Measurements from ENCODE around the gene ZBTB37.
"Not testable (repeated sequence)": the region's sequence is repeated elsewhere in the genome, so short reads cannot be mapped to it uniquely, and the experiment has no call there.

The ZBTB37 gene

DNA sequence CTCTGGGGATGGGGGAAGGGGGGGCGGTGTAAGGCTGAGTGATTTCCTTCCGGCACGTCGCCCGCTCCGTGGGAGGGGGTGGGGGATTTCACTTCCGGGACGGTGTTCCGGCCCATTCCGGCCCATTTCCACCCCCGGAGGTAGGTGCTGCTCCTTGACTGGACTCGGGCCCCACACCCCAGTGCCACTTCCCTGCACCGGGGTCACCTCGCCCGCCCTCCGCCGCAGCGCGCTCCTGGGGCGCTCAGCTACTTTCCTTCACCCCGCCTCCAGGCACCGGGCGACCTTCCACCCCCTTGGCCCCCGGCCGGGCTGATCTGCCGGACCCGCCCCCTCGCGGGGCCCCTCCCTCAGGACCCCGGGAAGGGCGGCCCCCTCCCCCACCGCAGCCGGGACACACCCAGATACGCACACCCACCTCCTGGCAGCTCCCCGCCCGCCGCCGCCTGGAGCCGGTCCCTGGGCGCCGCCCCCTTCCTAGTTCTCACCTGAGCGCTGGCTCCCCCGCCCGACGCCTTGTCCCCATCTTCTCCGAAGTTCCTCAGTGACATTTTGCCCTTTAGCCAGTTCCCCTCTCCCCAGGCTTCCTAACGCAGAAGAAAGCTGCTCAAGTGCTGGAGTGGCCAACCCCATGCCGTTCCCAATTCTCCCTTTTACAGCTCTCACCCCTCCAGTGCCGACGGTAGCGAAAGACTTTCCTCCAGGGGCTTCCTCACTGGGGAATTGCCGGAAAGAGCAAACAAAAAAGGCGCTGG lies at the start of gene ZBTB37:
Gene ZBTB37 (plus strand): TSS at position 115 of the 755 bp plus-strand sequence. CDS start 1,846 bp downstream, outside the sequence.
- DNase-seq: no peak

DNA sequence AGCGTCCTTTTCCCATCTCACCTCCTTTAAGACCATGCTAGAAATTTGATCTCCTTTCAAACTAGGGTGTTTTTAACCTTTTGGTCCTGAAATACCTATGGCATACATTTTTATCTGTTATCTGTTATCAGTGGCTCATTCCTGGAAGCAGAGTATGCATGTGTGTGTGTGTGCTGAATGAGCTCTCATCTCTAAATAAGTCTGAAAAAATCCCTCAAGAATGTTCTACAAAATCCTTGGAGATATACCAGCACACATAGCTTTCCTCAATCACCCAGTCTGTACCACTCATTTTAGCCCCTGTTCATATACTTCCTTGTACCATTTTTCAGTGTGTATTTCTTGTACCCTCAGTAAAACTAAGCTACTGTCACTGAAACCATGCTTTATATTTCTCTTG lies 49.7 kb upstream of the ZBTB37 start:
- DNase-seq: no peak

- DNase-seq: no peak
Observed at GRCh38 chr1:173821680-173822079, 46.5 kb upstream of the ZBTB37 start.

GRCh38 chr1:173823781-173824314 lies 44.3 kb upstream of the ZBTB37 start:
- DNase-seq: no peak

DNA sequence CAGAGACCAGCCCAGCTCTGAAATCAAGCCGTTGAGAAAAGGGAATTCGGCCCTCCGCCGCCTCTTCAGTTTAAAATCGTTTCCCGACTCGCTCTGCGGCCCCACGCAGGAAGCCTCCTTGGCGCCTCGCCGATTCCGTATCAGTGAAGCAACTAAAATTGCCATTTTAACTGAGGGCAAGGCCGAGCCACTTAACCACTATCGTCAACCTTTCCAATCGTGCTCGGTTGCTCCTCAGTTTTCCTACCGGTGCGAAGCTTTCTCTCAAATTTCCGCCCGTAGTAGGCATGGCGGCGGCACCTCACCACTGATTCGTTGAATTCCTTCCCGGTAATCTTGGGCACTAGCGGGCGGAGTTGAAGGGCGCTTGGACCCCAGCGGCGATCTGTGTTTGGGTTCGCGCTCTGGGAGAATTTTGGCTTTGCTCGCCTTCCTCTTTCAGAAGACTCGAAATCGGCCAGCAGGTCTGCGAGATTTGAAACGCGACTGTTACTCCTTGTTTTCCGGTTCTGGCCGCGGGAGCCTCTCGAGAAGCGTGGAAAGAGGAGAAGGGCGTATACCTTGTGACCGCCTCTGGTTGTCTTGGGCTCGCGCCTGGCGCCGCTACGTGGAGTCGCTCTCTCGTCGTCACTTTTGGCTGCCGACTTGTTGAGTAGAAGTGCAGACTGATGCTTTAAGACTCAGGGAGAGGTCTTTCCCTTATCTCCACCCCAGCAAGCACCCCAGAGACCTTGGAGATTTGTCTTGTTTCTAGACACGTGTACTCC lies 43.7 kb upstream of the ZBTB37 start, which contains the start of the genes CENPL and DARS2:
Gene CENPL (minus strand): TSS at position 569 of the 767 bp plus-strand sequence. CDS start 13,584 bp downstream, outside the sequence.
Gene DARS2 (plus strand): TSS at position 359 of the 767 bp plus-strand sequence. CDS start 557 bp downstream, outside the sequence.
- DNase-seq: peak; percentile 88

- no peak for DNase-seq
Observed at GRCh38 chr1:173827611-173828010, 40.6 kb upstream of the ZBTB37 start.

DNA sequence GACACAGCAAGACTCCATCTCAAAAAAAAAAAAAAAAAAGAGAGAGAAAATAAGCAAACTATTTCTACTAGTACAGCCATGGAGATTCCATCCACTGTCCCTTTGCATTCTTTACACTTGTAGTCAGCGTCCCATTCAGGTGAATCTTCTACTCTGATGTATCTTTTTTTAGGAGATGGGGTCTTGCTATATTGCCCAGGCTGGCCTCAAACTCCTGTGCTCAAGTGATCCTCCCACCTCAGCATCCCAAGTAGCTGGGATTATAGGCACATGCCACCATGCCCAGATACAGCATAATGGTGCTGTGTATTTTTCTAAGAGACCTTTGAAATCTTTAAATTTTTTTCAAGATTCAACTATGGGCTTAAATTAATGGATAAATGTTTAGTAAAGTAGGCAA lies 35.4 kb upstream of the ZBTB37 start:
- DNase-seq: no peak

- DNase-seq: no peak
Observed at GRCh38 chr1:173852105-173852504, 16.1 kb upstream of the ZBTB37 start.

DNA sequence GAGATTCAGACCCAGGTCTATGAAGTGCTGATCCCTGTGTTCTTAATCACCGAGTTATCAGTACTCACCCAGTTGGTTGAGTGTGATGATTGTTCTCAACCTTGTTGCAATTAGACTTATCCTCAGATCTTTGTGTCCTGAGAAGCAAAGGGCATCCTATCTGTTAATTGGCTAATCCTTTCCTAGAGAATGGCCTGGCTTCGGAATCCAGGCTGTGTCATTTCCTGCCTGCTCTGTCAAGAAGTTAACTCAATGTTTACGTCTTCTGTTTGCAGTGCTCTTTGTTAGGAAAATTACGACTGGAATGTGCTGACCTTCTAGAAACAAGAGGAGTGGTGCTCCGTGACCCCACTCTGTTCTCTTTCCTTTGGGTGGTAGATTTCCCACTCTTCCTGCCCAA lies 15.1 kb upstream of the ZBTB37 start:
- DNase-seq: no peak

DNA sequence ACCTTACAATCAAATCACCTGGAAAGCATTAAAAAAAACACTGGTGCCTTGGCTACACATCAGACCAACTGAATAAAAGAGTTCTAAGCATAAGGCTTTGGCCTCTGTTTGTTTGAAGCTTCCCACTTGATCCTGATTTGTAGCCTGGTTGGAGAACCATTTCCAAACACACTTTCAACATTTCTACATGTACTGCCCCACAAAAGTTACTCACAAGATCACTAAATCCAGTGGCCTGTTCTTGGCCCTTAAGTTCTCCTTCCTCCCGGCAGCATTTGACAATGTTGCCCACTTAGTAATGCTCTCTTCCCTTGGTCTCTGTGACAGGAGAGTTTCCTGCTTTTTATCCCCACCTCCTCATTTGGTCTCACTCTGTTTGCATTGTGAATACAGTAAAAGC lies 12.2 kb upstream of the ZBTB37 start:
- DNase-seq: no peak

DNA sequence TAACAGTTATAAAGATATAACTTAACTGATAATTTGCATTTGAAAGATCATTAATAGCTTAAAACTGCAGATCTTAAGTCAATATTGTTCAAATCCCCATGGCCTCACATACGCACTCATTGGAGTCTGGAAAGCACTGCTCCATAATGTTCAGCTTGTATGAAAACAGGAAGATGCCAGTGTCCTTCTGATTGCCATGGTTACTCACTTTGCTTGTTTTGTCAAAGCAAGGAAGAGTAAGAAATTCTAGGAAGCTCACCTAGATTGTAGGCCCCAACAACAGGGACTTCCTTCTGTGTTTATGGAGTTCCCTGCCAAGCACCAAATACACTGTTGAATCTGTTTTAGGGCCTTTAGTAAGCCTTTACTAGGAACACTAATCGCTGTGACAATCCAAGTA lies 11.3 kb upstream of the ZBTB37 start:
- DNase-seq: no peak

- DNase-seq: no peak
Observed at GRCh38 chr1:173857363-173857917, 10.7 kb upstream of the ZBTB37 start.

- DNase-seq: not testable (repeated sequence)
Observed at GRCh38 chr1:173859547-173859946, 8.6 kb upstream of the ZBTB37 start.

GRCh38 chr1:173860065-173860464 lies 8.1 kb upstream of the ZBTB37 start:
- DNase-seq: no peak

GRCh38 chr1:173861731-173862145 lies 6.4 kb upstream of the ZBTB37 start:
- DNase-seq: no peak

DNA sequence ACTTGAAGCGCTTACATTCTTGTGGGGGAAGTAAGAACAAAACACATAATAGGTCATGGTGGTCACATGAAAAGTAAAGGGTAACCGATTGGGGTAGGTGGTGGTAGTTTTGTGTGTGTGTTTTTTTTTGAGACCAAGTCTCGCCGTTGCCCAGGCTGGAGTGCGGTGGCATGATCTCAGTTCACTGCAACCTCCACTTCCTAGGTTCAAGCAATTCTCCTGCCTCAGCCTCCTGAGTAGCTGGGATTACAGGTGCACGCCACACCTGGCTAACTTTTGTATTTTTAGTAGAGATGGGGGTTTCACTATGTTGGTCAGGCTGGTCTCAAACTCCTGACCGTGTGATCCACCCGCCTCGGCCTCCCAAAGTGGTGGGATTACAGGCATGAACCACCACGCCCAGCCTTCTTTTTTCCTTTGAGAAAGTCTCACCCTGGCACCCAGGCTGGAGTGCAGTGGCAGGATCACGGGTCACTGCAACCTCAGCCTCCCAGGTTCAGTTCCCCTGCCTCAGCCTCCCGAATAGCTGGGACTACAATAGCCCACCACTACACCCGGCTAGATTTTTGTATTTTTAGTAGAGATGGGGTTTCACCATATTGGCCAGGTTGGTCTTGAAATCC lies 5.9 kb upstream of the ZBTB37 start:
- not testable (repeated sequence) for DNase-seq

- DNase-seq: no peak
Observed at GRCh38 chr1:173862769-173863223, 5.4 kb upstream of the ZBTB37 start.

DNA sequence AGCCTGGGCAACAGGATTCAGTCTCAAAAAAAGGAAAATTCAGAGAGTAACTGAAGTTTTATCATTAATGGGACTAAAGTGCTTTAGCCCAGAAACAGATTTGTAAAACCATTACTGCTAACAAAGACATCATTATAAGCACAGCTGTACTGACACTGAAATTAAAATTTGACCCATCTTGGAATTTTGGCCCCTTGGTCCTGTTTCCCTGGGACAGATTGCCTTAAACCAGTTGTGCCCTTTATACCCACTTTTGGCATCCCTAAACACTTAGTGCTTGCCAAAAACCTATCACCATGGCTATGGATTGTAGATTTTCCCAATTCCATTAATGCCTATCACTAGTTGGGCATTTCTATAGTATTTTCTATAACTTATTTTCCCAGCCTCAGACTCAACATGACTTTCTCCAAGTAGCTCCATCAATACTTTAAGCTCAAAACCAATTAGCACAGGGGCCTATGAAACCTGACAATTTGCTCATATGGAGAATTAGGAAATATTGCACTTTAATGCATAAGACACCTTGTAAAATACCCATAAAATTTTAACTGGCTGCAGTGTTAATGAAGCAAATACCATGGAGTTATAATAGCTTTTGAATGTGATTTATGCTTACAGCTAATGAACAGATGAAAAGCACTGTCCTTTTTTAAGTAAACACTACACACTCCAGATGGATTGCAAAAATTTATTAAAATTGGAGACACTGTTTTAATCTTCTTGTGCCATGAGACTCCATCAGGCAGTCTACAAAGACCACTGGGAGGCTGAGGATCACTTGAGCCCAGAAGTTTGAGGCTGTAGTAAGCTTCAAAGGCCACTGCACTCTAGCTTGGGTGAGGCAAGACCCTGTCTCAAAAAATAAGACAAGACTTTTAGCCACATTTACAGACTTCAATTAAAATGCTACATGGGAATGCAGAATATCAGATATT lies 4.7 kb upstream of the ZBTB37 start:
- no peak for DNase-seq

GRCh38 chr1:173864179-173864867 lies 3.9 kb upstream of the ZBTB37 start:
- DNase-seq: no peak

DNA sequence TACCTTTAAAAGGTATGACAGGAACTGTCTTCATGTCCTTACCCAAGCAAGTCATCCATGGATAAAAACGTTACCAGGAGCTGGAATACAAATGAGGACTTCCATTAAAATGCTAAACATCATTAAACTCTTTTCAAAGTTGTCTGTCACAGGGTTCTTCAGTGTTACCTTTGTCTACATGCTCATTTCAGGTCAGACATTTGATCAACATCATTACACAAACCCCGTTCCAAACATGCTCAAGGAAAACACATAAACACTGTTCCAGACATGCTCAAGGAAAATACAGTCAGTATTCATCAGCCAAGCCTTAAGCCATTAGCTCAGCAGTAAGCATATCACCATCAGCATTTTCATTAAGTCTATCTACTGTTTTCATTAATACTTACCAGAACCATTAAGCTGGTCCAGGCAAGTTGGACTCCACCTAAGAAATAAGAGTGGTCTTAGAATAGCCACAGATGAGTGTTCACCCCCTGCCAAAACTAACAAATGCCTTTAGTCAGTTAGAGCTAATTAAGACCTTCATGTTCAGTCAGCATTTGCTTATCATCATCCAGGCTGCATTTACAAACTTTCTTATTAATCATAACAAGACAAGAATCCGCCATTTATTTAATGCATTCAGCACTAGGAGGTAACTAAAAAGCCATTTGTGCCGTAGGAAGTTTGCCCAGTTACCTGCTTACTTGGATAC lies 2.6 kb upstream of the ZBTB37 start:
- DNase-seq: no peak

Measured in T1000 (cell line).